H9 (cell line): ENCODE data around the gene RPS27L. TPM values are rescaled to one million over a fixed set of nuclear protein-coding genes. Genes with fewer than 3 reads are reported as not detected.

Source experiments
- DNase-seq: peaks from one replicate; pipeline ENCODE4 v3.0.0-alpha.2; 2017
- H2AFZ ChIP-seq: one replicate; pipeline ENCODE4 v1.6.1; 2013; ENCODE audit warnings: mild to moderate bottlenecking, low read length, control low read depth, moderate library complexity
- H2AK5ac ChIP-seq: 2 replicates; pipeline ENCODE4 v1.6.1; 2013; ENCODE audit warnings: low read length, control low read depth, mixed read lengths; ENCODE audit not compliant: insufficient read length
- H2BK120ac ChIP-seq: one replicate; pipeline ENCODE4 v1.6.1; 2013; ENCODE audit warnings: low read depth, mild to moderate bottlenecking, low read length, control low read depth, inconsistent platforms; ENCODE audit not compliant: poor library complexity, severe bottlenecking
- H2BK12ac ChIP-seq: 2 replicates; pipeline ENCODE4 v1.6.1; 2013; ENCODE audit warnings: low read length, control low read depth, mixed read lengths, low read depth; ENCODE audit not compliant: insufficient read length
- H2BK15ac ChIP-seq: 2 replicates; pipeline ENCODE4 v1.6.1; 2013; ENCODE audit warnings: low read depth, low read length, control low read depth
- H2BK20ac ChIP-seq: one replicate; pipeline ENCODE4 v1.6.1; 2013; ENCODE audit warnings: low read depth, mild to moderate bottlenecking, low read length, control low read depth, inconsistent platforms; ENCODE audit not compliant: poor library complexity, severe bottlenecking
- H2BK5ac ChIP-seq: 2 replicates; pipeline ENCODE4 v1.6.1; 2013; ENCODE audit warnings: low read length, control low read depth, mixed read lengths; ENCODE audit not compliant: insufficient read length
- H3K14ac ChIP-seq: 2 replicates; pipeline ENCODE4 v1.6.1; 2013; ENCODE audit warnings: low read length, control low read depth; ENCODE audit not compliant: insufficient read depth
- H3K18ac ChIP-seq: 2 replicates; pipeline ENCODE4 v1.6.1; 2013; ENCODE audit warnings: low read depth, mild to moderate bottlenecking, mixed read lengths, low read length, control low read depth; ENCODE audit not compliant: insufficient read length
- H3K23ac ChIP-seq: 2 replicates; pipeline ENCODE4 v1.6.1; 2013; ENCODE audit warnings: low read length, control low read depth, mixed read lengths, low read depth; ENCODE audit not compliant: insufficient read length
- H3K23me2 ChIP-seq: 2 replicates; pipeline ENCODE4 v1.6.1; 2013; ENCODE audit warnings: low read depth, mild to moderate bottlenecking, mixed read lengths, low read length, control low read depth; ENCODE audit not compliant: insufficient read length, poor library complexity, severe bottlenecking
- H3K27ac ChIP-seq: 2 replicates; pipeline ENCODE4 v1.5.1; 2013; ENCODE audit warnings: low read length, control low read depth, mixed read lengths, low read depth; ENCODE audit not compliant: insufficient read length
- H3K27me3 ChIP-seq: 2 replicates; pipeline ENCODE4 v1.6.1; 2013; ENCODE audit warnings: low read length, control low read depth, inconsistent platforms; ENCODE audit not compliant: insufficient read depth
- H3K4ac ChIP-seq: 2 replicates; pipeline ENCODE4 v1.6.1; 2013; ENCODE audit warnings: low read depth, mild to moderate bottlenecking, control low read depth, inconsistent platforms, low read length, moderate library complexity
- H3K4me1 ChIP-seq: 2 replicates; pipeline ENCODE4 v1.6.1; 2013; ENCODE audit warnings: low read length, control low read depth, inconsistent platforms; ENCODE audit not compliant: insufficient read depth
- H3K4me2 ChIP-seq: 2 replicates; pipeline ENCODE4 v1.6.1; 2013; ENCODE audit warnings: low read length, control low read depth, mixed read lengths; ENCODE audit not compliant: insufficient read length, insufficient read depth
- H3K56ac ChIP-seq: 2 replicates; pipeline ENCODE4 v1.6.1; 2013; ENCODE audit warnings: low read depth, mild to moderate bottlenecking, mixed read lengths, low read length, control low read depth; ENCODE audit not compliant: insufficient read length
- H3K79me1 ChIP-seq: 2 replicates; pipeline ENCODE4 v1.6.1; 2013; ENCODE audit warnings: low read depth, mild to moderate bottlenecking, moderate library complexity, low read length, control low read depth, inconsistent platforms; ENCODE audit not compliant: insufficient read depth, poor library complexity, severe bottlenecking
- H3K79me2 ChIP-seq: 2 replicates; pipeline ENCODE4 v1.6.1; 2013; ENCODE audit warnings: low read length, control low read depth, inconsistent platforms; ENCODE audit not compliant: insufficient read depth
- H3K9ac ChIP-seq: 2 replicates; pipeline ENCODE4 v1.6.1; 2013; ENCODE audit warnings: low read length, control low read depth, mixed read lengths; ENCODE audit not compliant: insufficient read length; ENCODE audit errors: extremely low read depth
- H3K9me3 ChIP-seq: one replicate; pipeline ENCODE4 v1.6.1; 2013; ENCODE audit warnings: low read depth, low read length, inconsistent platforms; ENCODE audit not compliant: control insufficient read depth
- H3T11ph ChIP-seq: one replicate; pipeline ENCODE4 v1.6.1; 2013; ENCODE audit warnings: mild to moderate bottlenecking, low read length, control low read depth, inconsistent platforms
- H4K20me1 ChIP-seq: one replicate; pipeline ENCODE4 v1.6.1; 2013; ENCODE audit not compliant: control insufficient read depth, insufficient read length, insufficient read depth
- H4K5ac ChIP-seq: 2 replicates; pipeline ENCODE4 v1.6.1; 2013; ENCODE audit warnings: low read depth, mild to moderate bottlenecking, mixed read lengths, low read length, control low read depth; ENCODE audit not compliant: insufficient read length
- H4K8ac ChIP-seq: replicated peaks from 2 replicates; pipeline ENCODE4 v1.6.1; 2013; ENCODE audit warnings: low read length, control low read depth, mixed read lengths, low read depth; ENCODE audit not compliant: insufficient read length
- H4K91ac ChIP-seq: 2 replicates; pipeline ENCODE4 v1.6.1; 2013; ENCODE audit warnings: low read depth, mild to moderate bottlenecking, moderate library complexity, mixed read lengths, low read length, control low read depth; ENCODE audit not compliant: insufficient read length
- H3K27ac Mint-ChIP-seq, 3 experiments: 2 replicates in 2 of 3; 3 replicates in 1 of 3; pipeline ENCODE4 v1.8.0; 2020 to 2021; ENCODE audit warnings: mixed read lengths in 3 of 3, mild to moderate bottlenecking in 1 of 3, moderate library complexity in 1 of 3
- H3K27me3 Mint-ChIP-seq: 2 replicates; pipeline ENCODE4 v1.8.0; 2021; ENCODE audit warnings: low read depth, mild to moderate bottlenecking, moderate library complexity, mixed read lengths
- H3K36me3 Mint-ChIP-seq, 3 experiments: 2 replicates in 2 of 3; 3 replicates in 1 of 3; pipeline ENCODE4 v1.8.0; 2020 to 2021; ENCODE audit warnings: low read depth in 3 of 3, mixed read lengths in 3 of 3; ENCODE audit not compliant: insufficient read depth in 1 of 3
- H3K4me1 Mint-ChIP-seq, 2 experiments: 2 replicates each; pipeline ENCODE4 v1.8.0; 2020; ENCODE audit warnings: mixed read lengths in 2 of 2
- H3K4me3 Mint-ChIP-seq, 2 experiments: 2 replicates in 1 of 2; 3 replicates in 1 of 2; pipeline ENCODE4 v1.8.0; 2020 to 2021; ENCODE audit warnings: mild to moderate bottlenecking in 2 of 2, mixed read lengths in 2 of 2, moderate library complexity in 1 of 2
- H3K9me3 Mint-ChIP-seq, 2 experiments: 2 replicates in 1 of 2; 3 replicates in 1 of 2; pipeline ENCODE4 v1.8.0; 2020; ENCODE audit warnings: mild to moderate bottlenecking in 2 of 2, mixed read lengths in 2 of 2, moderate library complexity in 1 of 2
- CTCF ChIP-seq: fragments of 200-600 bp; sonication (generic); conservative IDR thresholded peaks from 3 replicates; pipeline ENCODE4 v1.8.0; 2021; ENCODE audit warnings: antibody characterized with exemption, mild to moderate bottlenecking
- WGBS: extraction: QIAGEN DNeasy Blood & Tissue Kit; methylation state at CpG from one replicate; pipeline ENCODE4 v1.1.7; 2013; ENCODE audit warnings: missing lambda C conversion rate, low lambda C conversion rate, mixed read lengths; ENCODE audit not compliant: insufficient read length; ENCODE audit errors: extremely low coverage; 5-methylcytosine and 5-hydroxymethylcytosine counted together
- total RNA-seq: library from RNA; stranded (reverse); gene quantifications from 2 replicates; pipeline ENCODE4 v1.2.1, GENCODE V29; 2021

The RPS27L gene
- total RNA-seq, 1 experiment from 2014 or later, result 180 TPM

DNA sequence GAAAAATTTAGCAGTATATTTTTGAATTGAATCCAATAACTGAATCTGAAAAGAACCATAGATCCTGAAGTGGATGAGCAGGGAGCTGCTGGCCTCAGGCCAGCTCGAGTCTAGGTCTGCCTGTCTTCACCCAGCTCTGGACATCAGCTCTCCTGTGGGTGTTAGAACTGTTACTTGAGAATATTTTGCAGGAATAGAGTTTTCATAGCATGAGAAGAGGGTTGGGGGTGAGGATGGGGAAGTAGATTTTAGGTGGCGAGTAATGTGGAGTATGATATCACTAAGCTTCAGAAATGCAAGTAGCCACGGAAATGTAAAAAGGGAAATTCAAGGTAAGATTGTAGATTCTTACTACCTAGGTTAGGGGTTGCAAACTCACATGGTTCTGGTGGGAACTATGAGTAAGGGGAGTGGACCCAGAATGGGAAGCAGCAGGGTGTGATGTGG, 38.3 kb upstream of the RPS27L start:
- H3K4me2 ChIP-seq, result no peak overlapping the region
- H3K23ac ChIP-seq, result no peak overlapping the region
- Mint-ChIP-seq H3K27me3 (no peaks in the 10 kb centered on the region), H3K9me3 (no peaks in the 10 kb centered on the region), H3K4me1 (peaks cover 60 to 67% of the 10 kb centered on the region in 2 experiments), H3K36me3 (0 out of 7 replicates have a peak, but pooled peaks cover 0 to 1% (median 0%) of the 10 kb centered on the region in 3 experiments), H3K27ac (peak overlapping the region in 2 of 3 experiments; percentile 19 to 83; a peak in 2 of 7 replicates), H3K4me3 (no peak overlapping the region)
- H3K9me3 ChIP-seq, result no peaks in the 10 kb centered on the region
- peaks cover 11% of the 10 kb centered on the region; the same call in 1 of the 2 replicates for H3K79me2 ChIP-seq
- no peak overlapping the region for H2BK120ac ChIP-seq
- no peak overlapping the region for H3K9ac ChIP-seq
- no peak overlapping the region for H2AK5ac ChIP-seq
- no peak overlapping the region for H2BK12ac ChIP-seq
- no peak overlapping the region for H2BK20ac ChIP-seq
- H3K4ac ChIP-seq, result no peak overlapping the region
- no peak overlapping the region for H3T11ph ChIP-seq
- H3K18ac ChIP-seq, result no peak overlapping the region
- H3K79me1 ChIP-seq, result no peaks in the 10 kb centered on the region
- no peak overlapping the region for H2BK5ac ChIP-seq
- no peak overlapping the region for H2AFZ ChIP-seq
- no peak for DNase-seq
- H3K56ac ChIP-seq, result no peak overlapping the region
- H3K4me1 ChIP-seq, result peaks cover 11% of the 10 kb centered on the region; the same call in 1 of the 2 replicates
- H2BK15ac ChIP-seq, result no peak overlapping the region
- no peaks in the 10 kb centered on the region for H4K20me1 ChIP-seq
- 100% methylated on average over 1 of the region's 3 CpGs for WGBS
- no peak overlapping the region for H4K91ac ChIP-seq
- H3K14ac ChIP-seq, result no peak overlapping the region
- H3K23me2 ChIP-seq, result no peaks in the 10 kb centered on the region
- H3K27ac ChIP-seq, result no peak overlapping the region
- no peak overlapping the region for H4K8ac ChIP-seq
- no peaks in the 10 kb centered on the region for H3K27me3 ChIP-seq
- H4K5ac ChIP-seq, result no peak overlapping the region
- no peak for TF ChIP-seq CTCF
